MM.1S (cell line): ENCODE data around the gene RSPH3.

Source experiments
- CTCF ChIP-seq: fragments of 300-600 bp; sonication (generic); IDR thresholded peaks from 2 replicates; pipeline ENCODE4 v1.5.1; 2016; ENCODE audit warnings: antibody characterized with exemption, low read length, mixed read lengths
- EZH2 ChIP-seq: fragments of 300-600 bp; sonication (generic); optimal IDR thresholded peaks from 2 replicates; pipeline ENCODE3; 2017; ENCODE audit warnings: low read depth, mild to moderate bottlenecking, antibody characterized with exemption, low read length, mixed read lengths
- EZH2phosphoT487 ChIP-seq: fragments of 300-600 bp; sonication (generic); IDR thresholded peaks from 2 replicates; pipeline ENCODE4 v1.6.1; 2018; ENCODE audit warnings: antibody characterized with exemption, low read length

- no peak for TF ChIP-seq CTCF
- TF ChIP-seq EZH2, result no peak
- no peak for TF ChIP-seq EZH2phosphoT487
Observed at GRCh38 chr6:159030168-159030567, 30.2 kb upstream of the RSPH3 start.
